Right atrium auricular region (tissue), 2 donors: ENCODE results near the gene CD7. TPM values are rescaled to one million over a fixed set of nuclear protein-coding genes. Genes with fewer than 3 reads are reported as not detected.
"Not testable (repeated sequence)": the region's sequence is repeated elsewhere in the genome, so short reads cannot be mapped to it uniquely, and the experiment has no call there.

Source experiments
- DNase-seq: peaks from one replicate; pipeline ENCODE4 v3.0.0-alpha.2; 2019; ENCODE audit warnings: low spot score
- H3K27ac ChIP-seq, 2 donors: fragments of 200-600 bp; sonication (generic); 1 replicate in 1 of 2; 2 replicates in 1 of 2; pipeline ENCODE4 v1.5.1; 2016 to 2019
- H3K27me3 ChIP-seq, 2 donors: fragments of 200-600 bp; sonication (generic); one replicate each; pipeline versions ENCODE4 v1.5.1 to v1.6.0; 2017 to 2019
- H3K36me3 ChIP-seq: fragments of 200-600 bp; sonication (generic); one replicate; pipeline ENCODE4 v1.5.1; 2016
- H3K4me1 ChIP-seq, 2 donors: fragments of 200-600 bp; sonication (generic); one replicate each; pipeline versions ENCODE4 v1.5.1 to v1.6.0; 2017 to 2019
- H3K4me3 ChIP-seq, 2 donors: fragments of 200-600 bp; sonication (generic); 1 replicate in 1 of 2; 2 replicates in 1 of 2; pipeline ENCODE4 v1.5.1; 2017 to 2019; ENCODE audit warnings: mild to moderate bottlenecking in 1 of 2, moderate library complexity in 1 of 2
- H3K9me3 ChIP-seq, 2 donors: fragments of 200-600 bp; sonication (generic); one replicate each; pipeline ENCODE4 v1.5.1; 2019
- total RNA-seq, 2 donors: library from RNA; depleted of rRNA; stranded (reverse); fragments of >200 nt; gene quantifications; one replicate each; pipeline ENCODE4 v1.1.0, GENCODE V29; 2016
- TF ChIP-seq, protein P1 (sequence below), 2 donors: fragments of 200-600 bp; sonication (generic); IDR thresholded peaks; one replicate each; pipeline ENCODE4 v1.5.1; 2019; ENCODE audit warnings: antibody characterized with exemption in 2 of 2

The CD7 gene
- 1 to 10 TPM in 1 of 2 donors, not detected in 1; 1.7 TPM for total RNA-seq

- no peaks in the 10 kb centered on the region for H3K9me3 ChIP-seq
- H3K4me1 ChIP-seq = peaks cover 0 to 22% of the 10 kb centered on the region in 2 donors
- TF ChIP-seq, protein P1, sequence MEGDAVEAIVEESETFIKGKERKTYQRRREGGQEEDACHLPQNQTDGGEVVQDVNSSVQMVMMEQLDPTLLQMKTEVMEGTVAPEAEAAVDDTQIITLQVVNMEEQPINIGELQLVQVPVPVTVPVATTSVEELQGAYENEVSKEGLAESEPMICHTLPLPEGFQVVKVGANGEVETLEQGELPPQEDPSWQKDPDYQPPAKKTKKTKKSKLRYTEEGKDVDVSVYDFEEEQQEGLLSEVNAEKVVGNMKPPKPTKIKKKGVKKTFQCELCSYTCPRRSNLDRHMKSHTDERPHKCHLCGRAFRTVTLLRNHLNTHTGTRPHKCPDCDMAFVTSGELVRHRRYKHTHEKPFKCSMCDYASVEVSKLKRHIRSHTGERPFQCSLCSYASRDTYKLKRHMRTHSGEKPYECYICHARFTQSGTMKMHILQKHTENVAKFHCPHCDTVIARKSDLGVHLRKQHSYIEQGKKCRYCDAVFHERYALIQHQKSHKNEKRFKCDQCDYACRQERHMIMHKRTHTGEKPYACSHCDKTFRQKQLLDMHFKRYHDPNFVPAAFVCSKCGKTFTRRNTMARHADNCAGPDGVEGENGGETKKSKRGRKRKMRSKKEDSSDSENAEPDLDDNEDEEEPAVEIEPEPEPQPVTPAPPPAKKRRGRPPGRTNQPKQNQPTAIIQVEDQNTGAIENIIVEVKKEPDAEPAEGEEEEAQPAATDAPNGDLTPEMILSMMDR (IDR thresholded peaks at IDR 0.05) = no peak
- peaks cover 6 to 12% of the 10 kb centered on the region in 2 donors for H3K27me3 ChIP-seq
- DNase-seq = no peak
- no peaks in the 10 kb centered on the region for H3K36me3 ChIP-seq
- no peak within 1 kb of the TSS for H3K4me3 ChIP-seq
- H3K27ac ChIP-seq = no peak within 1 kb of the TSS
Observed at GRCh38 chr17:82317394-82318168, at the start of gene CD7. CD7 (minus strand) TSS chr17:82317608; CDS start chr17:82317495, 113 bp downstream.

DNA sequence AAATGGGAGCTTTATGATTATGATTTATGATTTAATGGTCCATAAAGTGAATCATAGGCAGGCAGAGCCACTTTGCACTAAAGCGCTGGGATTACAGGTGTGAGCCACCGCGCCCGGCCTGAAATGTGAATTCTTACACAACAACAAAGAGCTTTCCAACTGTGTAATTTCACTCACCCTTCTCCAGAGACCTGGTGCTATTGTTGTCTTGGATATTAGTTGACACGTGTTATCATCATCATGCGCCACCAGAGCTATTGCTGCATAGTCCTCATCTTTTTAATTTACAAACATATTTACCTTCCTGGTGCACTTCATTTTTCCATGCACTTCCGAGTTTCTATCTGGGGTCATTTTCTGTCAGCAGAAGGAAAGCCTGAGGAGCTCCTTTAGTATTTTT is 49.3 kb upstream of the CD7 start:
- Histone ChIP-seq H3K4me1 (peaks cover 0 to 15% of the 10 kb centered on the region in 2 donors), H3K27ac (no peak overlapping the region), H3K36me3 (no peaks in the 10 kb centered on the region), H3K4me3 (no peak overlapping the region), H3K9me3 (no peaks in the 10 kb centered on the region), H3K27me3 (peaks cover 0 to 10% of the 10 kb centered on the region in 2 donors)
- no peak for DNase-seq
- TF ChIP-seq, protein P1 (IDR thresholded peaks at IDR 0.05) = no peak

DNA sequence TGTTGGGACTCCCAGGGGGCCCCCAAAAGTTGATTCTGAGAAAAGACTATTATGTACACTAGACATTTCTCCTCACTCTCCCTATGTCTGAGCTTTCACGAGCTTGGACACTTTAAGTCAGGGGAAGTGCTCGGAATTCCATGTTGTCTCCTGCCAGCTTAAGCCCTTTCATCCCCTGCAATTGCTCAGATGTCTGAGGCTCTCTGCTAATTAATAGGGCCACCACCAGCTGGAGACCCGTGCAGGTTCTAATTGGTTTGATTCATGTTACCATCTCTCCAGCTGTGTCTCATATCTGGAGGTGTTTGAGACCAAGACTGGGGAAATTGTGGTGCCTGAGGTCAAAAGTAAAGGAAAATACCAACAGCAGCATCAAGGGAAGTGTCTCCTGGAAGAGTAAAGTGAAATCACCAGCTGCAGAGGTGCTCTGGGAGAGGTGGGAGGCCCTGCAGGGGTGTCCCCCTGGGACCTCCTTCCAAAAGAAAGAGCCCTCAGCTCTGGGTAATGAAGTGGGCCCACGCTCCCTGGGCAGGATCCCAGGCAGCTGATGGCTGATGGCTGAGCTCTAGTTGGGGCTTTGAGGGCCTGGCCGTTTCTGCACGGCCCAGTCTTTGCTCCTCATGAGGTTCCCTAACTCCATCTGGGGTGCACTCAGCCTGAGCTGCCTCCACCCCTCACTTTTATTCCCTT is 48.3 kb upstream of the CD7 start:
- Histone ChIP-seq H3K4me1 (peaks cover 0 to 5% of the 10 kb centered on the region in 2 donors), H3K4me3 (no peak overlapping the region), H3K36me3 (no peaks in the 10 kb centered on the region), H3K27me3 (no peaks in the 10 kb centered on the region), H3K27ac (no peak overlapping the region), H3K9me3 (no peaks in the 10 kb centered on the region)
- TF ChIP-seq, protein P1 (IDR thresholded peaks at IDR 0.05) = no peak
- DNase-seq = no peak

GRCh38 chr17:82361885-82362633 is 44.7 kb upstream of the CD7 start:
- Histone ChIP-seq H3K27ac (no peak overlapping the region), H3K9me3 (no peaks in the 10 kb centered on the region), H3K36me3 (no peaks in the 10 kb centered on the region), H3K27me3 (no peaks in the 10 kb centered on the region), H3K4me1 (no peaks in the 10 kb centered on the region), H3K4me3 (no peak overlapping the region)
- no peak for DNase-seq
- TF ChIP-seq, protein P1 (IDR thresholded peaks at IDR 0.05) = no peak

DNA sequence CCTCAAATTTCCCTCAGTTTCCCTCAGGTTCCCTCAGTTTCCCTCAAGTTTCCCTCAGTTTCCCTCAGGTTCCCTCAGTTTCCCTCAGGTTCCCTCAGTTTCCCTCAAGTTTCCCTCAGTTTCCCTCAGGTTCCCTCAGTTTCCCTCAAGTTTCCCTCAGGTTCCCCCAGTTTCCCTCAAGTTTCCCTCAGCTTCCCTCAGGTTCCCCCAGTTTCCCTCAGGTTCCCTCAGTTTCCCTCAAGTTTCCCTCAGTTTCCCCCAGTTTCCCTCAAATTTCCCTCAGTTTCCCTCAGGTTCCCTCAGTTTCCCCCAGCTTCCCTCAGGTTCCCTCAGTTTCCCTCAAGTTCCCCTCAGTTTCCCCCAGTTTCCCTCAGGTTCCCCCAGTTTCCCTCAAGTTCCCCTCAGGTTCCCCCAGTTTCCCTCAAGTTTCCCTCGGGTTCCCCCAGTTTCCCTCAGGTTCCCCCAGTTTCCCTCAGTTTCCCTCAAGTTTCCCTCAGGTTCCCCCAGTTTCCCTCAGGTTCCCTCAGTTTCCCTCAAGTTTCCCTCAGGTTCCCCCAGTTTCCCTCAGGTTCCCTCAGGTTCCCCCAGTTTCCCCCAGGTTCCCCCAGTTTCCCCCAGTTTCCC is 42.2 kb upstream of the CD7 start:
- H3K36me3 ChIP-seq, H3K27ac ChIP-seq, H3K4me1 ChIP-seq, H3K27me3 ChIP-seq, DNase-seq, H3K4me3 ChIP-seq, H3K9me3 ChIP-seq: not testable (repeated sequence)
